Measurements from ENCODE around the gene MSANTD7. TPM values are rescaled to one million over a fixed set of nuclear protein-coding genes. Genes with fewer than 3 reads are reported as not detected.
A peak's percentile ranks its signal among the peaks of the same experiment; 100 is the strongest.
"Not testable (repeated sequence)": the region's sequence is repeated elsewhere in the genome, so short reads cannot be mapped to it uniquely, and the experiment has no call there.

MSANTD7 gene
- 14.2 and 15.1 TPM in 2 replicates for total RNA-seq (2014; rRNA removed; shearing (Covaris generic))

DNA sequence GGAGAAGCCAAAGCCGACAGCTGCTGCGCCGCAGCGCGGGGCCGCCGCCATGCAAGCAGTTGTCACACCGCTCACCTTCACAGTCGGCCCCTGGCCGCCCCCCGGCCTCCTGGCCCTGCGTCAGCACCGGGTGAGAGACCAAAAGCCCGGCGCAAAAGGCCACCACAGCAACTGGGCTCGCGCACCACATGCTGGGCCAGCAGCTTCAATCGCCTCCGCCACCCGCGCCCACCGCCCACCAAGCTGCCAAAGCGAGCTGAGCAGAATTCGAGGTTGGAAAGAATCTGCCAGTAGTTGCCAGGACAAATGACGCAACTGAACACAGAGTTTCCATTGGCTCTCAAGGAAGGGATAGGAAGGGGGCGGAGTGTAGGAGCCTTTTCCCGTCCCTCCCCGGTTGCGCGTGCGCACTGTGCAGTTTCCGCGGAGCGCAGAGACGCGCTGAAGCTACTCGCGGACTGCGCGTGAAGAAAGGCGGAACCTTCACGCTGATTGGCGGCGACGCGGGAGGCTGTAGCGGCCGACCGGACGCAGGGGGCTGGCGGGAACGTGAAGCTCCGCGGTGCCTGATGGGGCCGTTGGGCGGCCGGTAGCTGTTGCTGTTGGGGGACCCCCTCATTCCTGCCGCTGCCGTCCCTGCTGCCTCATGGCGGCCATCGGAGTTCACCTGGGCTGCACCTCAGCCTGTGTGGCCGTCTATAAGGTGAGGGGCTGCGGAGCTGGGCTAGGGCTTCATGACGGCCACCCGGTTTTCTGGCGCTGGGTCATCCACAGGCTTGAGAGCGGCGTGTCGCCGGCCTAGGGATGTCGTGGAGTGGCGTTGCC is at the start of gene MSANTD7, which contains the start of the genes CDNF and HSPA14:
TSS of gene MSANTD7 (plus strand) at position 550 of the 825 bp plus-strand sequence. CDS start 3,979 bp downstream, outside the sequence.
TSS of gene CDNF (minus strand) at position 281 of the 825 bp plus-strand sequence. CDS start at position 190, 91 bp downstream.
TSS of gene HSPA14 (plus strand) at position 550 of the 825 bp plus-strand sequence. CDS start at position 647, 97 bp downstream.
- DNase-seq (ENCODE audit: low read depth) = peak; percentile 95

- DNase-seq (ENCODE audit: low read depth) = no peak
These were observed 39.5 kb upstream of the MSANTD7 start for GRCh38 chr10:14798636-14799035.

DNA sequence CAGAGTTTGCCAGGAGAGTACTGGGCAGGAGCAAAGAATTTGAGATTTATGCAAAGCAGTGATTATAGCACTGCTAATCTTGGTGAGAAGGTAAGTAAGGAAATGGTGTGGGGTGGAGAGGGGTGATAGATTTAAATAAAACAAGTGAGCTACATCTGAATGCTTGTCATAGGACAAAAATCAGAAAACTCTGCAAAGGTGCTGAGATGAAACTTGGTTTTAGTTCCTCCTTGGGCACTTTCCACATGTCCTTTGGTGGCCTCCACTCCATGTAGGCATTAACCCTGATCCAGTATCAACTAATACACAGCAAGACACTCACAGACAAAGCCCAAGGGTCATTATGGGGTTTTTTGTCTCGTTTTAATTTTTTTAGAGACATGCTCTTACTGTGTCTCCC is 37.7 kb upstream of the MSANTD7 start:
- no peak for DNase-seq (ENCODE audit: low read depth)

- no peak for DNase-seq (ENCODE audit: low read depth)
These were observed 36.4 kb upstream of the MSANTD7 start for GRCh38 chr10:14801723-14802122.

DNA sequence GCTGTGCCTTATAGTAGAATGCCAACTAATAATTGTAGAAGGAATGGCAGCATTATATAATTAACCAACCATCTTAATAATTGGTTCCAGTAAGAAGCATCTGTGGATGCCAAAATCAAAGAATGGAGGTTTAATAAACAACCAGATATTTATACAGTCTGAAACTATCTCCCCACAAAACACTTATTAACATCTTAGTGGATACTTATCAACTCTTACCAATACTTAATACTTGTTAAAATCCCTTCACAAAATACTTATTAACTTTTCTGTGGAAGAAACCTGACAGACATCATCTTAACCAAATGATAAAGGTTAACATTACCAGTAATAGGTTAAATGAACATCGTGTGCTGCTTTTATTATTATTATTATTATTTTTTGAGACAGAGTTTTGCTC is 34.3 kb upstream of the MSANTD7 start:
- DNase-seq (ENCODE audit: low read depth) = no peak

GRCh38 chr10:14806318-14806717 is 31.8 kb upstream of the MSANTD7 start:
- no peak for DNase-seq (ENCODE audit: low read depth)

DNA sequence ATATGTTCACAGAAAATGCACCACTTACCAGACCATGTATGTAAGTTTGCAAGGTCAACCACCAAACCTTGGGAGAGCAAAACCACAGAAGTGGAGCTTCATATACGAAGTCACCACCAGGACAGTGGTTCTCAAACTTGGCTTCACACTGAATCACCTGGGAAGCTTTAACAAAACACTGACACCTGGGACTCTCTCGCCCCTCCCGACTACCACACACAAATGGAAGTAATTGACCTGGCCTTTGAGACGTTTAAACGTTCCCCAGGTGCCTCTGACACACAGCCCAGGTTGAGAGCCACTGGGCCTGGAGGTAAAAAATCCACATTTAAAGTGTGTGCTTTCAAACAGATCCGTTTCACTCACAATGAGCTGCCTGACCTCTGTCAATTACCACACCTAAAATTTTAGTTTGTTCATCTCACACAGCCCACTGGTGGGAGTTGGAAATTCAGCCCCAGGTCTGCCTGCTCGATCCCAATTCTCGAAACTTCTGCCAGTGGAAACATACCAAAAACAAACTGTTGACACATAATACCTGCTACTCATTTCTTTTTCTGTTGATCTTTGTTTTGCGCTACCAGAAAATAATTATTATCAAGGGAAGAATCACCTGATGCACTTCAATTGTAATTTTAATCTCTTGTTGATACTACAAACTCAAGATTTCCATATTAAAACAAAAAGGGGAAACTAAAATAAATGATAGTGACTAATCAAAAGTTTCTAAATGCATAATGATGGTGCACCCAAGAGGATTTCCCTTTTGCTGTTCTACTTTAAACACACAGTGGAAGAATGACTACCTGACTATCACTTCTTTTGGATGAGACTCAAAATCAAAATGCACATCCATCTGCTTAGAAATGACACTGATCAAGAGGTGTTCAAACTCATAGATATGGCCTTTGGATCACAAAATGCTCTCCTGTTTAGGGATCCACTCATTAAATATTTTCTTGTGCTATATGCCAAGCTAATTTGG is 26.8 kb upstream of the MSANTD7 start:
- DNase-seq (ENCODE audit: low read depth) = no peak

DNA sequence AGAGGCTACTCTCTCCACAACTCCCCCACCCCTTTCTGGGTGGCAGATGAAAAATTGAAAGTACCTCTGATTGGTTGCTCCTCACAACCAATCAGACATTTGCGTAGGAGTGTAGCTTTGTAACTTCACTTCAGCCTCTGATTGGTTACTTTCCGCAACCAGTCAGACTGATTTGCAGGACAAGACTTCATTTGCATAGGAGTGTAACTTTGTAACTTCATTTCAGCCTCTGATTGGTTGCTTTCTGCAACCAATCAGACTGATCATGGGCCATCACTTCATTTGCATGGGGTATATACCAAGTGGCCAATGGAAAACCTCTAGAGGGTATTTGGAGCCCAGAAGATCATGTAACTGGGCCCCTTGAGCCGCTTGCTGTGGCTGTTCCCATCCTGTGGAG is 25.8 kb upstream of the MSANTD7 start:
- peak; percentile 9 for DNase-seq (ENCODE audit: low read depth)

DNA sequence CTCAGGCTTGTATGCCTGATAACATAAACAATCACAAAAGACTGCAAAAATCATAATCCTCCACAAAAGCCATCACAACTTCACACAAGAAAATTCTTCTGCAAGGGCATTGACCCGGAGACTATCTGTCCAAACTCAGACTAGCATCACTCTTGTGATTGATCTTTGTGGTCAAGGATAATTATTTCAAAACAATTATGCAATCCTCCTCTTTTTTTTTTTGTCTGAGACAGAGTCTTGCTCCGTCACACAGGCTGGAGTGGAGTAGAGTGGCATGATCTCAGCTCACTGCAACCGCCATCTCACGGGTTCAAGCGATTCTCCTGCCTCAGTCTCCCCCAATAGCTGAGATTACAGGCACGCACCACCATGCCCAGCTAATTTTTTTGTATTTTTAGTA is 22.4 kb upstream of the MSANTD7 start:
- DNase-seq (ENCODE audit: low read depth) = no peak

DNA sequence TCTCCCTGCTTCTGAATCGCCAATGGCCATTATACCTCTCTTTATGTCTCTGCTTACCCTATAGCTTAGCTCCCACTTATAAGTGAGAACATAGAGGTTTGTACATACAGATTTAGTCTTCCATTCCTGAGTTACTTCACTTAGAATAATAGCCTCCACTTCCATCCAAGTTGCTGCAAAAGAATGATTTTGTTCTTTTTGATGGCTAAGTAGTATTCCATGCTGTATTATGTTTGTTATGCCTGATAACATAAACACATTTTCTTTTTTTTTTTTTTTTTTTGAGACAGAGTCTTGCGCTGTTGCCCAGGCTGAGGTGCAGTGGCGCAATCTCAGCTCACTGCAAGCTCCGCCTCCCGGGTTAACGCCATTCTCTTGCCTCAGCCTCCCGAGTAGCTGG is 21.4 kb upstream of the MSANTD7 start:
- DNase-seq (ENCODE audit: low read depth) = not testable (repeated sequence)

- peak; percentile 84 for DNase-seq (ENCODE audit: low read depth)
These were observed 17.9 kb upstream of the MSANTD7 start for GRCh38 chr10:14820010-14820774.

DNA sequence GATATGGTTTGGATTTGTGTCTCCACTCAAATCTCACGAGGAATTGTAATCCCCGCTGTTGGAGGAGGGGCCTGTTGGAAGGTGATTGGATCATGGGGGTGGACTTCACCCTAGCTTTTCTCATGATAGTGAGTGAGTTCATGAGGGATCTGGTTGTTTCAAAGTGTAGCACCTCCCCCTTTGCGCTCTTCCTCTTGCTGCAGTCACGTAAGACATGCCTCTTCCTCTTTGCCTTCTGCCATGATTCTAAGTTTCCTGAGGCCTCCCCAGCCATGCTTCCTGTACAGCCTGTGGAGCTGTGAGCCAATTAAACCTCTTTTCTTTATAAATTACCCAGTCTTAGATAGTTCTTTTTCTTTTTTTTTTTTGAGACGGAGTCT is 17.3 kb upstream of the MSANTD7 start:
- DNase-seq (ENCODE audit: low read depth) = no peak

- DNase-seq (ENCODE audit: low read depth) = no peak
These were observed 16.3 kb upstream of the MSANTD7 start for GRCh38 chr10:14821635-14822375.

GRCh38 chr10:14822879-14823755 is 15.0 kb upstream of the MSANTD7 start:
- DNase-seq (ENCODE audit: low read depth) = peak; percentile 47

- DNase-seq (ENCODE audit: low read depth) = no peak
These were observed 14.1 kb upstream of the MSANTD7 start for GRCh38 chr10:14823966-14824365.

DNA sequence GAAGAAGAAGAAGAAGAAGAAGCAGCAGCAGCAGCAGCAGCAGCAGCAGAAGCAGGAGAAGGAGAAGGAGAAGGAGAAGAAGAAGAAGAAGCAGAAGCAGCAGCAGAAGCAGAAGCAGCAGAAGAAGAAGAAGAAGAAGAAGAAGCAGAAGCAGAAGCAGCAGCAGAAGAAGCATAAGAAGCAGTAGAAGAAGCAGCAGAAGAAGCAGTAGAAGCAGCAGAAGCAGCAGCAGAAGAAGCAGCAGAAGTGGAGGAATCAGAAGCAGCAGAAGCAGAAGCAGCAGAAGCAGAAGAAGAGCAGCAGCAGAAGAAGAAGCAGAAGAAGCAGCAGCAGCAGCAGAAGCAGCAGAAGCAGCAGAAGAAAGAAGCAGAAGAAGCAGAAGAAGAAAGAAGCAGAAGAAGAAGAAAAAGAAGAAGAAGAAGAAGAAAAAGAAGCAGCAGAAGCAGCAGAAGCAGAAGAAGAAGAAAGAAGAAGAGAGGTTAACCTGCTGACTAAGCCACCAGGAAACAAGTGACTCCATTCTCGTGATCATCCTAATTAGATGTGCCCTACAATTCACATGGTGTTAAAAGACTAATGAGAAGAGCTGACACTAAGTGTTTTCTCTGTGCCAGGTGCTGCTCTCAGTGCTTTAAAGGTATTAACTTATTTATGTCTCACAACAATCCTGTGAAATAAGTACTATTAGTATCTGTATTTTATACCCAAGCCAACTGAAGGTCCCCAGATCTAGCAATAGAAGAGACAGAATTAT is 11.9 kb upstream of the MSANTD7 start:
- no peak for DNase-seq (ENCODE audit: low read depth)

DNA sequence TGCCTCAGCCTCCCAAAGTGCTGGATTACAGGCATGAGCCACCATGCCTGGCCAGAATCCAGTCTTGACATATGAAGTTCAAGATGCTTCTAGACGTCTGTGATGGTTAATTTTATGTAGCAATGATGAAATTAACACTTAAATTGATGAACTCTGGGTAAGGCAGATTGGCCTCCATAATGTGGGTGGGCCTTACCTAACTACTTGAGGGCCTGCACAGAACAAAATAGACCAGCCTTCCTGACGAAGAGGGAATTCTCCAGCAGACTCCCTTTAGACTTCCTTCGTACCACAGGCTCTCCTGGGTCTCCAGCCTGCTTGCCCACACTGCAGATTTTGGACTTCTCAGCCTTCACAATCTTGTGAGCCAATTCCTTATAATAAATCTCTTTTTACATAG is 5.0 kb upstream of the MSANTD7 start:
- DNase-seq (ENCODE audit: low read depth) = no peak

GRCh38 chr10:14836208-14836607 is 1.9 kb upstream of the MSANTD7 start:
- DNase-seq (ENCODE audit: low read depth) = peak; percentile 1
